Measurements from ENCODE around the gene USP14.

USP14 gene

DNA sequence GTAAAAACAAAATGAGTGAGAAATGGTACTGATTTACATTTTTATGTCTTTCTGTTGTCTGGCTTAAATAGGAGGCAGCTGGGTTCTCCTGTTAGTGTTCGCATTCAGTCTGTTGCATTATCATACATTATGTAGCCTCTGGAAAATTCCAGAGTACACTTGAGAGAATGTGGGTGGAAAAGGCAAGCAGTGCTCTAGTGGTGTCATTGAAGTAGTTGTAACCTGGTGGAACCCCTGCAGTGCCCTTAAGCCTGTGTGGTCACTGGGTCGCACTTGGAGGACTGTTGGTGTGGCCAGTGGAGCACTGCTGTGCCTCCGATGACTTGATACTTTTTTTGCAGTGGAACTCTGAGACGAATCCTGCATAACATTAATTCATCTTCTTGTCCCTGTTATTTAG lies 52.4 kb downstream of the USP14 start:
- TF ChIP-seq, protein P1, sequence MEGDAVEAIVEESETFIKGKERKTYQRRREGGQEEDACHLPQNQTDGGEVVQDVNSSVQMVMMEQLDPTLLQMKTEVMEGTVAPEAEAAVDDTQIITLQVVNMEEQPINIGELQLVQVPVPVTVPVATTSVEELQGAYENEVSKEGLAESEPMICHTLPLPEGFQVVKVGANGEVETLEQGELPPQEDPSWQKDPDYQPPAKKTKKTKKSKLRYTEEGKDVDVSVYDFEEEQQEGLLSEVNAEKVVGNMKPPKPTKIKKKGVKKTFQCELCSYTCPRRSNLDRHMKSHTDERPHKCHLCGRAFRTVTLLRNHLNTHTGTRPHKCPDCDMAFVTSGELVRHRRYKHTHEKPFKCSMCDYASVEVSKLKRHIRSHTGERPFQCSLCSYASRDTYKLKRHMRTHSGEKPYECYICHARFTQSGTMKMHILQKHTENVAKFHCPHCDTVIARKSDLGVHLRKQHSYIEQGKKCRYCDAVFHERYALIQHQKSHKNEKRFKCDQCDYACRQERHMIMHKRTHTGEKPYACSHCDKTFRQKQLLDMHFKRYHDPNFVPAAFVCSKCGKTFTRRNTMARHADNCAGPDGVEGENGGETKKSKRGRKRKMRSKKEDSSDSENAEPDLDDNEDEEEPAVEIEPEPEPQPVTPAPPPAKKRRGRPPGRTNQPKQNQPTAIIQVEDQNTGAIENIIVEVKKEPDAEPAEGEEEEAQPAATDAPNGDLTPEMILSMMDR (conservative IDR thresholded peaks at IDR 0.05) = no peak
- H3K27ac ChIP-seq = no peak overlapping the region

DNA sequence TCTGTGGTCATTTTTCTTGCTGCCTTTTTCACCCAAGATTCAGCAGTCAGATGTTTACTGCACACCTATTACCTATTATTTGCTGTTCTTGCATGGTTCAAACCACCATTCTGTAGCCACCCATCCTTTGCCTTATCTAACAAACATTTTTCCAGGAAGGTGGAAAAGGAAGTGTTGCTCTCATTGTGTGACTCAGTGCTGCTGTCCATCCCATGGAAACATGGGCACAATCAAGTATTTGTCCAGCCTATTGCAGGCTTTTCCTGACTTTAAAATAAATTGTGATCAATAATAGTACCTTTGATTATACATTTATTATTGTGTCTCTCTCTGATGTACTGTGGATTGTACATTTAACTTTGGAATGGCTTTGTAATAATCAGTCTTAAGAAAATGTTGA lies 53.2 kb downstream of the USP14 start:
- H3K27ac ChIP-seq = no peak overlapping the region; the same call in 1 of the 2 replicates
- TF ChIP-seq, protein P1 (conservative IDR thresholded peaks at IDR 0.05) = no peak

DNA sequence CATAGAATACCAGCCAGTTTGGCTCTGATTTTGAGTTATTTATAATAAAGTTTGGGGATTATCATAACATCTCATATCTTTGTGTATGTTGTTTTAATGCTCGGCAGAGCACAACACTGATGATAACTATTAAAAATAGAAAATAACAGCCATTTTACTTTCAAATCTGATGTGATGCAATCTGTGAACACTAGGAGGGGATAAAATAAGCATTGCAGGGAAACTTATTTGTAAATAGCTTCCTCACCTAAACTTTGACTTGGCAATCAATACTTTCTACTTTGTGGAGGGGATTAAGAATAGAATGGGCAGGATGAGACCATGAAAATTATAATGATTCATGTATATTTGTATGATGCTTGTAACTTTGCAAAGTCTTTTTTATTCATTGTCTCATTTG lies 54.4 kb downstream of the USP14 start:
- H3K27ac ChIP-seq = peak overlapping the region; percentile 89; the same call in 1 of the 2 replicates
- TF ChIP-seq, protein P1 (conservative IDR thresholded peaks at IDR 0.05) = no peak

GRCh38 chr18:213505-213904 lies 55.1 kb downstream of the USP14 start:
- TF ChIP-seq, protein P1 (conservative IDR thresholded peaks at IDR 0.05) = no peak
- H3K27ac ChIP-seq = peak overlapping the region; percentile 89

- TF ChIP-seq, protein P1 (conservative IDR thresholded peaks at IDR 0.05) = no peak
- H3K27ac ChIP-seq = peak overlapping the region; percentile 89
These were observed 55.6 kb downstream of the USP14 start for GRCh38 chr18:213966-214365.

DNA sequence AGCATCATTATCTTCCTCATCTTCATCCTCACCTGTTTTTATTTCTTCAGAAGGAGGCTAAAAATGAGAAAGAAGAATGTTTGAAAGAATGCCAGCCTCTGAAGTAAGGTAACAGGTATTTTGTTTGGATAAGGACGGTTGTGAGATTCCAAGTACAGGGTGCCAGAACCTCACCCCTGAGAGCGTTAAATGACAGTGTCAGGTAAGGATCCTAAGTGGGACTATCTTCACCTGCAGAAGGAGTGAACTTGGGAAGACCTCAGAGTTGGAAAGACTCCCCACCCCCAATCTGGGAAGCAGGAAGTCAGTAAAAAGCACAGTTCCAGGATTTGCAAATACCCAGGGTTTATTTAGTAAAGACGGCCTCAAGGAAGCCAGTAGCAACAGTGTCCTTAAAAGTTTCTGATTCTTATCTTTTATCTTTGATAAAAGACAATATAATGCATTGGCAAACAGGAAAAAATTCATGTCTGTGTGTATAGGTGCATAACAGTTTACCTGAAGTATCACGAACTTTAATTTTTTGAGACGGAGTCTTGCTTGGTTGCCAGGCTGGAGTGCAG lies 57.2 kb downstream of the USP14 start:
- peak overlapping the region; percentile 89 for H3K27ac ChIP-seq
- TF ChIP-seq, protein P1 (conservative IDR thresholded peaks at IDR 0.05) = no peak

GRCh38 chr18:217532-218336 lies 59.4 kb downstream of the USP14 start:
- H3K27ac ChIP-seq = peak overlapping the region; percentile 89
- TF ChIP-seq, protein P1 (conservative IDR thresholded peaks at IDR 0.05) = no peak
